NAMALWA (cell line): ENCODE measurements around the gene RFX7.
"Not testable (repeated sequence)": the region's sequence is repeated elsewhere in the genome, so short reads cannot be mapped to it uniquely, and the experiment has no call there.

Source experiments
- DNase-seq: peaks from one replicate; pipeline ENCODE4 v3.0.0-alpha.2; 2015; ENCODE audit warnings: low spot score

Gene RFX7

DNA sequence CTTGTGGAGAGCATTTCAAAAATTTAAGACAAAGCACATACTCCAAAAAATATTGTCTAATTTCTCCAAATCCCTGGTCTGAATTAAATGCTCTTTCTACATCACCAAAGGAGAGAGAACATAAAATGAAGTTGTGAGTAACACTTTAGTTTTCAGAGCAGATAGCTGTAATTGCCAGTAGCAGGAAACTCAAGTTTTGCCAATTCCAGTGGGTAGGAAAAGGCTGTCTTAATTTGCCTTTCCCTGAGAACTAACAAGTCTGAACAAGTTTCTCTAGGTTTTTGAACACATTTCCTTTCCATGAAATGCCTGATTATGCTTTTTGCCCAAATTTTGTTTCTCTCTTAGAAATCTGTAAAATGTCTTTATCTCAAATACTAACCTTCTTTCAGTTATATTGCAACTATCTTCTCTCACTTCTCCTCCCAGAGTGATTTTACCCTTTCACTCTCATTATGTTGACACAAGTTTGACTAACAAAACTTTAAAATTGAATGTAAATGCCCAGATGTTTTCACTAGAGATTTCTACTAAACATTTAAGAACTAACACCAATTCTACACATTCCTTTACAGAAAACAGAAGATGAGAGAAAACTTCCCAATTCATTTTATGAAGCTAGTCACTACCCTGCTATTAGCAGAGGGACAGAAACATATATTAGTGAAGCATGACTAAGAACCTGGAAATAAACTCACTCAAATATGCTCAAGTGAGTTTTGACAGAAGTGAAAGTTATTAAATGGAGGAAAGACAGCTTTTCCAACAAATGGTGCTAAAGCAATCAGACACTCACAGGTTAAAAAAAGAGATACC is 38.4 kb downstream of the RFX7 start:
- peak; percentile 20 for DNase-seq

DNA sequence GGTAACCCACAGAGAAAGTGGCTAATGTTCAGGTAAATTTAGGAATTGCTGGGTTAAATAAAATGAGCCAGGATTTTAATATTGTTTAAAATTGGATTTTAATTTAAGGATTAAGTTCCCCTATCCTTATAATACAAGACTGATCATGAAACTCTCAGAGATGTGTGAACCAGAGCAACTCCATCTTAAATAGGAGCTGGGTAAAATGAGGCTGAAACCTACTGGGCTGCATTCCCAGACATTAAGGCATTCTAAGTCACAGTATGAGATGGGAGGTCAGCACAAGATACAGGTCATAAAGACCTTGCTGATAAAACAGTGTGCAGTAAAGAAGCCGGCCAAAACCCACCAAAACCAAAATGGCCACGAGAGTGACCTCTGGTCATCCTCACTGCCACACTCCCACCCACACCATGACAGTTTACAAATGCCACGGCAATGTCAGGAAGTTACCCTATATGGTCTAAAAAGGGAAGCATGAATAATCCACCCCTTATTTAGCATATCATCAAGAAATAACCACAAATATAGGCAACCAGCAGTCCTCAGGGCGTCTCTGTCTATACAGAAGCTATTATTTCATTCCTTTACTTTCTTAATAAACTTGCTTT is 40.3 kb downstream of the RFX7 start:
- not testable (repeated sequence) for DNase-seq

DNA sequence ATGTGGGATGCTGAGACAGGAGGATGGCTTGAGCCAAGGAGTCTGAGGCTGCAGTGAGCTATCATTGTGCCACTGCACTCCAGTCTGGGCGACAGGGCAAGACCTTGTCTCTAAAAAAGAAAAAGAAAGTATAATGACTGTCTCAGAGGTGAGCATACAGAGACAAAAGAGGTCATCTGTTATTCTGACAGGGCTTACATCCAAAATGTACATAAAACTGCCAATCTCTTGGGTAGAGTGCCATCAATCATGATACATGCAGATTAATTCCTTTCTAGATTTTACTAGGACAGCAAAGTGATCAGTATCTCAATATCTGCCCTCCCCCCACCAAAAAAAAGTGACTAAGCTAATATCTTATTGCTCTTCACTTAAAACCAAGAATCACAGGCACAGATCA is 41.0 kb downstream of the RFX7 start:
- no peak for DNase-seq

DNA sequence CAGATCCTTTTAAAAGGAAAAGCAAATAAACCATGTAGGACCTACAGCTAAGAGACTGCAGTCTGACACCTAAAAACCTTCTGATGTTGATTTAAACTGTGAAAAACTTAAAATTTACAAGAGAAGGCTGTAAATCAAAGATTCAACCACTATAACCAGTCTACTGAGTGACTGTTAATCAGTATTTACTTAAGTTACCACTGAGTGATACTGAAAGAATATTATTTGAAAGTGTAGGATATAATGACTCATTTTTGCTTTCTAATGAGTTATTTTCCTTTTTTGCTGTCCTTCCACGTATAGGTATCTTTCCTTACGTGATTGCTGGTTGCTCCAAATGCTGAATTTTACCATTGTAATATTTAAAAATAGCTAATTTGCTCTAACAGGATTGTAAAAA is 44.6 kb downstream of the RFX7 start:
- no peak for DNase-seq

DNA sequence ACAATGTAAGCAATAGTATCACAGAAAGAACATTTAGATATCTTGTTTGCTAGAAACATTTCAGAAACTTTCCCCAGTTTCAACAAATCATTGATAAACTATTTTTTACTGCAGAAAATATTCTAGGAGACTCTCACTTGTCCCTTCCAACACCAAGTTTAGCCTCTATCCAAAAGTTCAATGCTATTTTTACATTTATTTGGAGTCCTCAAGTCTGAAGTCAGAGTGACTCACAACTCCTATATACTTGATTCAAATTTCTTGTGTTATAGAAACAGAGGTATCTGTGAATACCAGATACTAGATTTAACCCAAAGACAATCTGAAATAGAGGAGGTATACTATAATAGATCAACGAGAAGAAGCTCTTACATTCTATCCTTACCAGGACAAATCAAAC is 49.6 kb downstream of the RFX7 start:
- no peak for DNase-seq

DNA sequence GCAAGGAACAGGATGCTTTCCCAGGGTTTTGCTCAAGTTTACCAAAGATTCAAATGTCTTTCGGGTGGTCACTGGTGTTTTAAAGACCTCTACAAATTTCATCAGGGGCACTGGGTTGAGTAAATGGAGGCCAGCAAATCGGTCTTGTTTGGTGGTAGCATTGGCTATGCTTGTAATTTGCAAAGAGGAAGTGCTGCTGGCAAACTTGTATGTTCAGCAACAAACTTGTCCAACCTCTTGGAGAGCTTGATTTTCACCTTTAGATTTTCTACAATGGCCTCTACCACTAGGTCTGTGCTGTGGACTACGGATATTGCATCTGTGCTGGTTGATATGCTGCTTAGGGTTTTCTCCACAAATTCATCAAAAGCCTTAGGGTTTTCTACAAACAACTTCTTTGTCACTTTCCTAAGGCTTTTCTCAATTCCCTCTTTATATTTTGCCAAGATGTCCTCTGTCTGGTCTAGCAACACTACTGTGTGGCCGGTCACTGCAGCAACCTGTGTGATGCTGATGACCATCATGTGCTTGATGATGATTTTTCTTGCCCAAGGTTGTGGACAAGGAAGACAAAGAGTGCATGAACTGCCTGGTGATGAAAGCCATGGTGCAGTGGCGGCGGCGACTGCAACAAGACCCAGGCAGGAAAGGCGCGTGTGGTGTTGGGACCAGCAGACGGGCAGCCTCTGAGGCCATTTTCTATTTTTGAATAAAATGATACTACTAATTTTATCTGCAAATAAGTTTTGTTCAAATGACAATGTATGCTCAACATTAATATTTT is 50.8 kb downstream of the RFX7 start:
- no peak for DNase-seq

DNA sequence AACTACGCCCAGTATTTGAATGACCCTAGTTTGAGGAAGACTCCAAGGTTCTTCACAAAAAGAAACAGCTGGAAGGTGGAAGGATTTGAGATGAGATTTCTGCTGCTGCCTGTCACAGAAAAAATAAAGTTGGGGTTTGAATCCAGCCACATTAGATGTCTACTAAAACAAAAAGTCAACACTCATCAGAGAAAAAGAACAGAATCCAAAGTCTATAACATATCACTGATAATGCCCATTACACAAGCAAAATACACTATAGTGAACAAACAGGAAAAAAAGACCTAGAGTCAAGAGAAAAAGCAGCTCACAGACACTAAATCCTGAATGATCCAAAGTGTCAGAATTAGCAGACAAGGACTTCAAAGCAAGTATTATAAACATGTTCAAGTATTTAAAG is 56.0 kb downstream of the RFX7 start:
- DNase-seq, result no peak

DNA sequence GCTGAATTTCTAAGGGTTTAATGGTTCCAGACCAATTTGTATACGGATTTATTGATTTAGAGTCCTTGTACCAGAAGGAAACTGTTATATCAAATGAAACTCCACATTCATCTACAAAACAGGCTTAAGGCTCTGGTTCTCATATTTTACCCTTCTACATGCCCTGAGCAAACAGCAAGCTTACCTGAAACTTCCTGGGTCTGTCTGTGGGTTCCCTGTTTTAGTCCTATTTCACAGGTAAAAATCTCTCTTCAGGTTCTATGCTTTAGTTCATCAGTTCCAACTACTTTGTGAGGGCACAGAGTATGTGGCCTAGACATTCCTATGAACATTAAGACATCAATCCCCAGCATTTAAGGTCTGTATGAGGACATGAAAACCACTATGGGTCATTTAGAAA is 57.7 kb downstream of the RFX7 start:
- DNase-seq, result no peak

DNA sequence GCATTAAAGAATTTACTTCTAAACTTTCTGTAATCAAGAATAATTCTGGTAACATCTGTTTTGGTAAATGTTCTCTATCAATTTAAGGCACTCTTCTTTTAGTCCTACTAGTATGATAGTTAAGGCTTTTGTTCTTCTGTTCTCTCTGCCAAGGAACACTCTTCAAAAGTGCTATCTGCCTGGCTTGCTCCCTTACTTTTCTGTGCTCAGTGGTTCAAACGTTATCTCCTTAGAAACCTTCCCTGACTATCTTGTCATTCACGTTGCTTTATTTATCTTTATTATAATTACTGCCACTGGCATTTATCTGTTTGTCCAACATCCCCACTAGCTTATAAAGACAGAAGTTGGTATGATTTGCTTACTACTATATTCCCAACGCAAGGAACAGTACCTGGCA is 59.2 kb downstream of the RFX7 start:
- DNase-seq, result no peak

DNA sequence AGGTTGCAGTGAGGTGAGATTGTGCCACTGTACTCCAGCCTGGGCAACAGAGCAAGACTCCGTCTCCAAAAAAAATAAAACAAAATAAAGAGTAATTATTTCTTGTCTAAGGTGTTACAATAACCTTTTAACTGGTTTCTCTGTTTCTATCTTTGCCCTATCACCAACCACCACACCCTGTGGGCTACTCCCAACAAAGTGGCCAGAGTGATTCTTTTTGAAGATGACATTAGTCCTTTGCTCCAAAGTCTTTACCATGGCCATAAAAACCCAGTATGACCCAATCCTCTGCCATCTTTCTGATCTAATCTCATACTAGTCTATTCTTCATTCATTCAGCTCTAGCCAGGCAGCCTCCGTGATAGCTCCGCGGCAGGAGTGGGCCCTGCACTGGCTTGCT is 62.8 kb downstream of the RFX7 start:
- no peak for DNase-seq

DNA sequence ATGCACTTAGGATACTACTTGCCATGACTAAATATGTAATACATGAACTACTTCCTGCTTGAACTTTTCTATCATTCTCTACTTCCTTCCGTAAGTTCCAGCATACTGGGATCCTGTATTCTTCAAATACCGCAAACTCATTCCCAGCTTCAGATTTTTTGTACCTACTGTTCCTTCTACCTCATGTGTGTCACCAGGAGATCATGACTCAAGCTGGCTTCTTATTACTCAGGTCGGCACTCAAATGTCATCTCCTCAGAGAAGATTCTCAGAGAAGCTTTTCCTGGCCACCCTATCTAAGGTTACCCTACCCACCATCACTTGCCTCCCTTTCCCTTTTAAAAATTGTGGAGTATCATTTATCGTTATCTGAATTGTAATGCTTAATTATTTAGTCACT is 66.7 kb downstream of the RFX7 start:
- DNase-seq, result no peak

DNA sequence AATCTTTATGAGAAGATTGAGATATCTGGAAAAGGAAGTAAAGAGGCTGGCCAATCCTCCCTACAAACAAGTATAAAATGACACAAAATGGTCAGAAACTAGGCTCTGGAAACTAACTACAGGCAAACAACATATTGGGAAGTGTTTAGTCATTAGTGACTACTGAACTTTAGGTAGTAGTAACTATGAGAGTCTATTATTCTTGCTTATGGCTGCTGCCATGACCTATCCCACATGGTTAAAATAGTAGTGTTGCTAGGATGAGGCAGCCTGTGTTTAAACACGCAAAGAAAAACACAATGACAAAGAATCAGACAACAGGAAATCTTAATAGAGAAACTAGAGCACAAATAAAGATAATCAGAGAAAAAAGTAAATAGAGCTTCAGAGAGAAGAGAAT is 67.9 kb downstream of the RFX7 start:
- DNase-seq, result no peak

DNA sequence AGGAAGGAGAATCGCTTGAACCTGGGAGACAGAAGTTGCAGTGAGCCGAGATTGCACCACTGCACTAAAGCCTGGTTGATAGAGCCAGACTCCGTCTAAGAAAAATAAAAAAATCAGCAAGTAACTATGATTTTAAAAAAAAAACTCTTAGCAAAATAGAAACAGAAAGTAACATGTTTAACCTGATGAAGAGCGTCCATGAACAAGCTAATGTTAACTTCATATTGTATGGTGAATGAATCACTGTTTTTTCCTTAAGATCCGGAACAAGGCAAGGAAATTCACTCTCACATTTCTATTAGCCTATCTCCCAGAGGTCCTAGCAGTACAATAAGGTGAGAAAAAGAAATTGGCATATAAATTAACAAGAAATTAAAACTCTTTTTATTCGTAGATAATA is 69.0 kb downstream of the RFX7 start:
- DNase-seq, result no peak

DNA sequence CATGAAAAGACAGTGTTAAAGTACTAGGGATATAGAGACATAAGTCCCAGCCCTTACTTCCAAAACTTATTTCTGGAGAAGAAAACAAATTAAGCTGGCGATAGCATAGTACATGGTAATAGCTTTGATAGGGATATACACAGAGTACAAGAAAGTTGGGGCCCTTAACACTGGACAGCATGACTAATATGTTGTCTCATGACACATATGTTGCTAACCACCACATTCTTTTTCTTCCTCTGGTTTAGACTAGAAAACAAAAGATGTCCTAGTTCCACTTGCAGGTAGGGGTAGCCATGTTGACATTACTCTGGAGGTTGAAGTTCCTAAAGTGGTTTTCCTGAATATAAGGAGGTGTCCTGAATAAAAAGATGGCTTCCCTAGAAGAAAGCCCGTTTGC is 75.3 kb downstream of the RFX7 start:
- no peak for DNase-seq

DNA sequence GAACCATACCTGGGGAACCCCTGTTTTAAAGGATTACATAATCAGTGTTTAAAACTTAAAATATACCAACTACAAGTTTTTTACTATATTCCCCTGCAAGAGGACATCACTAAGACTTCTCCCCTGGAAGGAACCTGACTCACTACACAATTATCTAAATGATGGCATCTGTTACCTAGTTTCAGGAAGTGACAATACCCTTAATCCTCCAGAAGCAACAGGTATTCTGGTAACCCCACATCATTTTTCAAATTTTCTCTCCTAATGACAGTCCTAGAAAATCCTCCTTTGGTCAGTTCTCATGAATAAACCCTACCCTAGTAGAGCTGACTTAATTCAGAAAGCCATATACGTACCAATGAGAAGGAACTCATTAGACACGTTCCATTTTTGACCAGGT is 78.4 kb downstream of the RFX7 start:
- DNase-seq, result no peak

DNA sequence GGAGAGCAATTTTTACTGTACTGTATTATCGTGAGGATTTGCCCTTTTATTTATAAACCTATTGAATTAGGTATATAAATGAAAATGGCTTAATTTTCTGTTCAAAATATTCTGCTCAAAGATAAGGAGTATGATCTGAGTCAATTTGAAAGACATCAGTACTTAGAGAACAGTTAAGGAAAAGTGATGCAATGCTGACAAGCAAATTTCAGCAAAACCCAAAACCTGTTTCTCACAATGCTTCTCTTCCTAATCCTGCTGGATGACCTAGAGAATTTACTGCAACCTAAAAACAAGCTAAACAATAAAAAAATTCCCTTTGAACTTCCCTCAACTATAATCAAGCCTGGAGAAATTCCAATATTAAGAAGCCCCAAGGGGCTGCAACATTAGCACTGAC is 82.7 kb downstream of the RFX7 start:
- DNase-seq, result no peak

DNA sequence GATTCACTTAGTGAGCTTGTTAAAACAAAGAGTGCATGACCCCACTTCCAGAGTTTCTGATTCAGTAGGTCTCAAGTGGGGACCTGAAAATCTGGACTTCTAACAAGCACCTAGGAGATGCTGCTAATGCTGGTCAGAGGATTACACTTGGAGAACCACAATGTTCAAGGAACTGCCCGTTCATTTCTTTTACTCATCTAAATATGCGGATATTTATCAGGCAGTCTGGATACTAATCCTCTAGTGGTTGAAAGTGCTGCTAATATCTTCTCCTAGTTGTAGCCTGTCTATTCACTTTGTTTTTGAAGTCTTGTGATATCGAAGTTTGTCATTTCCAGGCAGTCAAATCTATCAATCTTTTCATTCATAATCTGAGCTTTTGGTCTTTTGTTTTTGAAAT is 86.8 kb downstream of the RFX7 start:
- DNase-seq, result no peak

DNA sequence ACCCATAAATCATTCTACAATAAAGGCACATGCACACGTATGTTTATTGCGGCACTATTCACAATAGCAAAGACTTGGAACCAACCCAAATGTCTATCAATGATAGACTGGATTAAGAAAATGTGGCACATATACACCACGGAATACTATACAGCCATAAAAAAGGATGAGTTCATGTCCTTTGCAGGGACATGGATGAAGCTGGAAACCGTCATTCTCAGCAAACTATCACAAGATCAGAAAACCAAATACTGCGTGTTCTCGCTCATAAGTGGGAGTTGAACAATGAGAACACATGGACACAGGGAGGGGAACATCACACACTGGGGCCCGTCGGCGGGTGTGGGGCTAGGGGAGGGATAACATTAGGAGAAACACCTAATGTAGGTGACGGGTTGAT is 88.4 kb downstream of the RFX7 start:
- not testable (repeated sequence) for DNase-seq

DNA sequence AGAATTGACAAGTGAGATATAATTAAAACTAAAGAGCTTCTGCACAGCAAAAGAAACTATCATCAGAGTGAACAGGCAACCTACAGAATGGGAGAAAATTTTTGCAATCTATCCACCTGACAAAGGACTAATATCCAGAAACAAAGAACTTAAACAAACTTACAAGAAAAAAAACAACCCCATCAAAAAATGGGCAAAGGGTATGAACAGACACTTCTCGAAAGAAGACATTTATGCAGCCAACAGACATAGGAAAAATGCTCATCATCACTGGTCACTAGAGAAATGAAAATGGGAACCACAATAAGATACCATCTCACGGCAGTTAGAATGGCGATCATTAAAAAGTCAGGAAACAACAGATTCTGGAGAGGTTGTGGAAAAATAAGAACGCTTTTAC is 88.9 kb downstream of the RFX7 start:
- DNase-seq, result not testable (repeated sequence)

DNA sequence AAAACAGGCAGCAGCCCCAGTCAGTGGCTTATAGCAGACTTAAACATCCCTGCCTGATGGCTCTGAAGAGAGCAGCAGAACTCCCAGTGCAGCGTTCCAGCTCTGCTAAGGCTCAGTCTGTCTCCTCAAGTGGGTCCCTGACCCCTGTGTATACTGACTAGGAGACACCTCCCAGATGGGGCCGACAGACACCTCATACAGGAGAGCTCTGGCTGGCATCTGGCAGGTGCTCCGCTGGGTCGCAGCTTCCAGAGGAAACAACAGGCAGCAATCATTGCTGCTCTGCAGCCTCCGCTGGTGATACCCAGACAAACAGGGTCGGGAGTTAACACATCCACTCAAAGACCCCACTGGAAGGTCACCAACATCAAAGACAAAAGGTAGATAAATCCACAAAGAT is 93.5 kb downstream of the RFX7 start:
- no peak for DNase-seq

DNA sequence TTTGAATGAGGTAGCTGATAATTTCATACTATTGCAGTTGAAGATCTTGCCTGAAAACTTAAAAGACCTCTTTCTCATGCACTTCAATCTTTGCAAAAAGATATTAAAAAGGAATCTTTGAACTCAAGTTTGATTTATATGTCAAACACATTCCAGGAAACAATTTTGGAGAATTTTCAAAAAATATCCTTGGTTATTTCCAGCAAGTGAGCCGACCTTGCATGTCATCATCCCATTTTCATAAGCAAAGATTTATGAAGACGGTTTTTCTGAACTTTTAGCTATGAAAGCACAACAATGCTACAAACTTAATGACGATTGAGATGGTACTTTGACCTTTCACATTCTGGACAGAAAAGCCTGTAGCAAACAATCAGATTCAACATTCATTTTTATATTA is 95.6 kb downstream of the RFX7 start:
- DNase-seq, result no peak

DNA sequence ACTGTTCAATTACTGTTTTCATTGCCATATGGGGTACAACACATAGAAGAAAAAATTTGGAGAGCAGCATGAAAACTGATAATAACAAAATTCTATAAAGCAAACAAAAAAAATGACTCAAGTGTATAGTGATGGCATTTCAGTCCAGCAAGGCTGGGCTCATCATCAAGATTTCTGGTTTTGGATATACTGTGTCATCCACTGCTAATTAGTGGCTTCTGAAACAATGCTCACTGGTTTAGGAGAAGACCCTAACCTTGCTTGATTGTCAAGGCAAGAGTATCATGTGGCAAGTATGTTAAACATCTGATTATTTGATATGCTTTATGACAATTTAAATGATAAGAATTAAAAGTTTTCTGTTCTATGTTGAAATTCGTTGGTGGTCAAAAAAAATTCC is 96.9 kb downstream of the RFX7 start:
- DNase-seq, result no peak

DNA sequence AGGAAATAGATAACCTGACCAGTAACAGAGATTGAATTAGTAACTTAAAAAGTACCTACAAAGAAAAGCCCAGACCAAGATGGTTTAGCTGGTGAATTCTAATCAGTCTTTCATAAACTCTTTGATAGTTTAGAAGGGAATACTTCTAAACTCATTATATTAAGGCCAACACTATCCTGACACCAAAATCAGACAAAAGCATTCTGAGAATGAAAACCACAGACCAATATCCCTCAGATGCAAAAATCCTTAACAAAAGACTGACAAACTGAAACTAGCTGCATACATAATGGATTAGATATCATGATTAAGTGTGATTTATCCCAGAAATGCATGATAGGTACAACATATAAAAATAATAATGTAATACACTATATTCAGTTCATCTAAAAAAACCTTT is 115.6 kb downstream of the RFX7 start:
- DNase-seq, result no peak
